Measurements from ENCODE around the gene ZFR2. TPM values are rescaled to one million over a fixed set of nuclear protein-coding genes. Genes with fewer than 3 reads are reported as not detected.

The ZFR2 gene
- total RNA-seq, 1 experiment from 2014 or later: not detected

GRCh38 chr19:3775374-3775711 is 93.5 kb downstream of the ZFR2 start:
- H3K27me3 Mint-ChIP-seq (ENCODE audit: unreplicated experiment): peaks cover 33% of the 10 kb centered on the region
- no peaks in the 10 kb centered on the region for H3K9me3 Mint-ChIP-seq (ENCODE audit: low read depth, unreplicated experiment)
- no peaks in the 10 kb centered on the region for H3K36me3 Mint-ChIP-seq (ENCODE audit: insufficient read depth, unreplicated experiment)
- TF ChIP-seq CTCF (IDR thresholded peaks at IDR 0.05; ENCODE audit: unreplicated experiment): no peak
- CTCF ChIA-PET: no interaction called here
- no peak overlapping the region for H3K27ac Mint-ChIP-seq (ENCODE audit: unreplicated experiment)
- no peak overlapping the region for H3K4me3 Mint-ChIP-seq (ENCODE audit: low read depth, unreplicated experiment)
- BruUV-seq (replicated peaks): no TSS peak
- no peaks in the 10 kb centered on the region for H3K4me1 Mint-ChIP-seq (ENCODE audit: low read depth, unreplicated experiment)
- intact Hi-C loops (cut with micrococcal nuclease; ENCODE audit: unreplicated experiment): no loop called here
- no peak for DNase-seq

DNA sequence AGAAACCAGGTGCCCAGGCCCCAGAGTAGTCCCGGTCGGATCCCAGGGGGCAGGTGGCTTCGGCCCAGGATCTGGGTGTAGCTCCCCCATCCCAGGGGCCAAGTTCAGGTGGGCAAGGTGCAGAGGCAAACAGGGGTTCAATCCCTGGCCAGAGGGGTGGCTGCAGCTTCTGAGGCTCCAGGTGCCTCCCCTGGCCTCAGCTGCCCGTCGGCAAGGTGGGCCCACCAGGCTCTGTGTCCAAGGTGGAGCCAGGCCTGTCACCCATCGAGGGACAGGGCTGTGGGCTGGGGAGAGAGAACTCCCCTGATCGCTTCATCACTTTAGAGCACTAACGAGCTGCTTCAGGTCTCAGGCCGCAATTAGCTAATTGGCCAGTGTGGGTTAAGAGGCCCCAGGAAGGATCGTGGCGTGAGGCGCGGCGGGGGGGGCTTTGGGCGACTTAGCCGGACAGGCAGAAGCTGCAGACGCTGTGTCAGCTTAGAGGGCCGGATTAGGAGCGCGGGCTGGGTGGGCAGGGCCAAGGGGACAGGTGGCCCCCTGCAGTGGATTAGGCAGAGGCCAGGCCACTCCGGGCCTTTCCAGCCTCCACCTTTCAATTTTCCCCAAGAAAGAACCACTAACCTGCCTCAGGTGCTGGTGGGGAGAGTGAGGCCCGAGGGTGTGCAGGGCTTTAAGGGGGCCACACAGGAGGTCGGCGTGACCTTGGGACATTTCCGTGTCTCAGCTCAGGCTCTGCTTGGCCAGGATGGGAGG is 94.0 kb downstream of the ZFR2 start:
- BruUV-seq (replicated peaks): no TSS peak
- Mint-ChIP-seq H3K27ac (ENCODE audit: unreplicated experiment) (no peak overlapping the region), H3K27me3 (ENCODE audit: unreplicated experiment) (peaks cover 33% of the 10 kb centered on the region), H3K4me3 (ENCODE audit: low read depth, unreplicated experiment) (no peak overlapping the region), H3K4me1 (ENCODE audit: low read depth, unreplicated experiment) (no peaks in the 10 kb centered on the region), H3K36me3 (ENCODE audit: insufficient read depth, unreplicated experiment) (no peaks in the 10 kb centered on the region), H3K9me3 (ENCODE audit: low read depth, unreplicated experiment) (no peaks in the 10 kb centered on the region)
- CTCF ChIA-PET: no interaction called here
- intact Hi-C loops (cut with micrococcal nuclease; ENCODE audit: unreplicated experiment): no loop called here
- DNase-seq: no peak
- TF ChIP-seq CTCF (IDR thresholded peaks at IDR 0.05; ENCODE audit: unreplicated experiment): no peak

DNA sequence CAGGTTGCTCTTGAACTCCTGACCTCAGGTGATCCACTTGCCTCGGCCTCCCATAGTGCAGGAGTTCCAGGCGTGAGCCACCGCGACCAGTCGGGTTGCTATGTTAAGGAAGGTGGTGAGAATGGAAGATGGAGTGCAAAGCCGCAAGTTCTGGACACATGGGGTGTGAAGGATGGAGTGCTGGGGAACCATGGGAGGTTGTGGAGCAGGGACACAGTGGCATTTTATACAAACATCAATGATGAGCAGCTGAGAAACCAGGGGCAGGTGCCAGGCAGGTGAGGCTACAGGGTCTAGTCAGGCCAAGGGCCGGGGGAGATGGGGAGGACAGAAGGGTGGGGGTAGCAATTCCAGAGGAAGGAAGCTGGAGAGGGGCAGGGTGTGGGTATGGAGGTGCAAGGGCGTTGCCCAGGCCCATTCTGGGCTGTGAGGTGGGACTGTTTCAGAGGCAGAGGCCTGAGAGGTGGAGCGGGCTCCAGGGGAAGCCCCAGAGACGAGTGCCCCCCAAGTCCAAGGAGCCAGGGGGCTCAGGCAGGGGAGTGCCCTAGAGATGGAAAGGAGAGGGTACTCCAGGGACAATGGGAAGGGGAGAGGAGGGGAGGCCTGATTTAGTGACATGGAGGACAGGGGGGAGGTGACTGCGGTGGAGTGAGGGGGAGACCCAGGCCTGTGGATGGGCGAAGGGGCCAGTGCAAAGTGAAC is 94.9 kb downstream of the ZFR2 start:
- Mint-ChIP-seq H3K27ac (ENCODE audit: unreplicated experiment) (no peak overlapping the region), H3K4me1 (ENCODE audit: low read depth, unreplicated experiment) (no peaks in the 10 kb centered on the region), H3K27me3 (ENCODE audit: unreplicated experiment) (peaks cover 33% of the 10 kb centered on the region), H3K36me3 (ENCODE audit: insufficient read depth, unreplicated experiment) (no peaks in the 10 kb centered on the region), H3K4me3 (ENCODE audit: low read depth, unreplicated experiment) (no peak overlapping the region), H3K9me3 (ENCODE audit: low read depth, unreplicated experiment) (no peaks in the 10 kb centered on the region)
- TF ChIP-seq CTCF (IDR thresholded peaks at IDR 0.05; ENCODE audit: unreplicated experiment): no peak
- CTCF ChIA-PET: no interaction called here
- DNase-seq: no peak
- no TSS peak for BruUV-seq (replicated peaks)
- intact Hi-C loops (cut with micrococcal nuclease; ENCODE audit: unreplicated experiment): no loop called here

DNA sequence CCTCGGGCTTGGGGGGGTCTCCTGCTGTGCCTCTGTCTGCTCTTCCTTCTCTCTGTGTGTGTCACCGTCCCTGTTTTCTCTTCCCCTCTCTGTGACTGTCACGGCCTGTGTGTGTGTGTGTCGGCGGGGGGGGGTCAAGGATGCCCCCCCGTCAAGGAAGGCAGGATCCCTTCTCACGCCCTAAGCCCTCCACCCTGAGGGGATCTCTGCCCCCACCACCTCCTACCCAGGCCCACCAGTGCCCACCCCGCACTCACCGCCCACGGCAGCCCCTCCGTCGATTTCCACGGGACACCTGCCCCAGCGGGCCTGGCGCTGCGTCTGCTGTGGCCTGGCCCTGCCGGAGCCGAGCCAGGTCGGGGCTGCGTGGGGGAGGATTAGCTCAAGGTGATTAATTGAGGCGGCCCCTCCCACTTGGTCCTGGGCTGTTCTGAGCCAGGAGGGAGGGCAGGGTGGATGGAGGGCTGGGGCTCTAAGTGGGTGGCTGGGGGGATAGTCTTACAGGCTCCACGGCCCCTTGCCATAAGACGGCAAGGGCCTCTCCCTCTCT is 96.9 kb downstream of the ZFR2 start, which contains the start of gene RAX2:
Gene RAX2, minus strand, starts transcription at position 323 of the 550 bp plus-strand sequence. CDS start 486 bp downstream, outside the sequence.
- BruUV-seq (replicated peaks): no TSS peak
- CTCF ChIA-PET: no interaction called here
- Mint-ChIP-seq H3K36me3 (ENCODE audit: insufficient read depth, unreplicated experiment) (no peaks in the 10 kb centered on the region), H3K4me1 (ENCODE audit: low read depth, unreplicated experiment) (no peaks in the 10 kb centered on the region), H3K27ac (ENCODE audit: unreplicated experiment) (no peak within 1 kb of the TSS), H3K4me3 (ENCODE audit: low read depth, unreplicated experiment) (no peak within 1 kb of the TSS), H3K9me3 (ENCODE audit: low read depth, unreplicated experiment) (no peaks in the 10 kb centered on the region), H3K27me3 (ENCODE audit: unreplicated experiment) (peaks cover 32% of the 10 kb centered on the region)
- no peak for DNase-seq
- intact Hi-C loops (cut with micrococcal nuclease; ENCODE audit: unreplicated experiment): no loop called here
- no peak for TF ChIP-seq CTCF (IDR thresholded peaks at IDR 0.05; ENCODE audit: unreplicated experiment)

All from Calu3 (cell line).